Omental fat pad (tissue), 4 donors: ENCODE measurements around the gene TMEM175. TPM values are rescaled to one million over a fixed set of nuclear protein-coding genes. Genes with fewer than 3 reads are reported as not detected.
"Not testable (repeated sequence)": the region's sequence is repeated elsewhere in the genome, so short reads cannot be mapped to it uniquely, and the experiment has no call there.

Experiments
- ATAC-seq: fragments of 150-250 bp; one replicate; pipeline ENCODE4 v1.9.1; 2016; ENCODE audit warnings: mild to moderate bottlenecking, moderate library complexity; ENCODE audit not compliant: low FRiP score
- DNase-seq: peaks from one replicate; pipeline ENCODE4 v3.0.0-alpha.2; 2019; ENCODE audit warnings: low spot score
- CTCF ChIP-seq, 3 donors: fragments of 450-650 bp; IDR thresholded peaks; one replicate each; pipeline ENCODE4 v1.5.1; 2016 to 2017; ENCODE audit warnings: antibody characterized with exemption in 3 of 3, mild to moderate bottlenecking in 3 of 3, moderate library complexity in 2 of 3
- total RNA-seq, 4 donors: library from RNA; depleted of rRNA; stranded (reverse); fragments of >200 nt; gene quantifications; one replicate each; pipeline ENCODE4 v1.1.0, GENCODE V29; 2016

TMEM175 gene
- total RNA-seq, 4 donors from 2014 or later, result 21.9 to 35.3 (median 23.1) TPM

- no peak for TF ChIP-seq CTCF (IDR thresholded peaks at IDR 0.05)
- no peak for ATAC-seq
- no peak for DNase-seq
Measured at GRCh38 chr4:995311-996026, 63.2 kb downstream of the TMEM175 start.

GRCh38 chr4:996030-996996, 64.1 kb downstream of the TMEM175 start:
- no peak for TF ChIP-seq CTCF (IDR thresholded peaks at IDR 0.05)
- DNase-seq (no peak), ATAC-seq (no peak)

- TF ChIP-seq CTCF (IDR thresholded peaks at IDR 0.05), result no peak
- DNase-seq, result no peak
- ATAC-seq, result no peak
Measured at GRCh38 chr4:996997-997374, 64.7 kb downstream of the TMEM175 start.

- TF ChIP-seq CTCF (IDR thresholded peaks at IDR 0.05), result no peak
- DNase-seq (no peak), ATAC-seq (peak; percentile 42)
Measured at GRCh38 chr4:997375-998071, 65.3 kb downstream of the TMEM175 start.

GRCh38 chr4:998096-998691, 65.9 kb downstream of the TMEM175 start:
- DNase-seq, result no peak
- no peak for ATAC-seq
- no peak for TF ChIP-seq CTCF (IDR thresholded peaks at IDR 0.05)

- ATAC-seq, DNase-seq: not testable (repeated sequence)
Measured at GRCh38 chr4:999240-999863, 67.1 kb downstream of the TMEM175 start.
